Ishikawa (cell line): ENCODE measurements around the gene HMGCLL1.

Experiments
- EP300 ChIP-seq: IDR thresholded peaks from 2 replicates; pipeline ENCODE4 v1.6.1; 2012; ENCODE audit warnings: borderline replicate concordance
- FOXM1 ChIP-seq: IDR thresholded peaks from 2 replicates; pipeline ENCODE4 v1.6.1; 2012; ENCODE audit warnings: low read depth, borderline replicate concordance
- MAX ChIP-seq: IDR thresholded peaks from 2 replicates; pipeline ENCODE4 v1.6.1; 2012
- RAD21 ChIP-seq: IDR thresholded peaks from 2 replicates; pipeline ENCODE4 v1.6.1; 2012; ENCODE audit warnings: low read depth
- REST ChIP-seq: IDR thresholded peaks from 2 replicates; pipeline ENCODE4 v1.6.1; 2012; ENCODE audit warnings: low read depth, mild to moderate bottlenecking
- TAF1 ChIP-seq: IDR thresholded peaks from 2 replicates; pipeline ENCODE4 v1.6.1; 2012; ENCODE audit warnings: low read depth, mild to moderate bottlenecking
- YY1 ChIP-seq: IDR thresholded peaks from 2 replicates; pipeline ENCODE4 v1.6.1; 2012; ENCODE audit warnings: low read depth

- TF ChIP-seq YY1, result no peak
- no peak for TF ChIP-seq RAD21
- TF ChIP-seq TAF1, result no peak
- TF ChIP-seq MAX, result no peak
- no peak for TF ChIP-seq EP300
- TF ChIP-seq FOXM1, result no peak
- no peak for TF ChIP-seq REST
Observed at GRCh38 chr6:55474382-55474781, 104.6 kb downstream of the HMGCLL1 start.
